ENCODE results near the gene PPP2R5C.

PPP2R5C gene

DNA sequence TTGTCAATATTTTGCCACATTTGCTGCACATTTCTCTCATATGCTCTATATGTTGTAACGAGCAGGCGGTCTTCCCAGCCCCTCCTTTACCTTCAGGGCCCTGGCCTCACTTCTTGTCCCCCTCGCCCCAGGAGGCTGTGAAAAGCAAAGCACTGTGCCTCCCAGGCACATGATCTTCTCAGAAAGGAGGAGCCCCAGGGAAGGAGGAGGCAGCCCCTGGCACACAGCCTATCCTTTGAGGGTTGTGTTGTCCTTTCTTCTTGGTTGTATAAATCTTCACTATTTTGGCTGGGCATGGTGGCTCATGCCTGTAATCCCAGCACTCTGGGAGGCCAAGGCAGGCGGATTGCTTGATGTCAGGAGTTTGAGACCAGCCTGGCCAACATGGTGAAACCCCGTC lies 77.0 kb downstream of the PPP2R5C start:
- ATAC-seq (ENCODE audit: insufficient read depth, low read depth) (peak; percentile 51; the same call in 2 of the 3 replicates), DNase-seq (peak; percentile 35)
- H3K27ac ChIP-seq (ENCODE audit: low read length): peak overlapping the region; percentile 47
- H3K9ac ChIP-seq (ENCODE audit: low read depth, low read length): no peak overlapping the region
- no peak overlapping the region for H3K4me3 ChIP-seq (ENCODE audit: low read depth in 1 of 2, low read length in 2 of 2)
- peaks cover 55% of the 10 kb centered on the region for H3K4me1 ChIP-seq (ENCODE audit: insufficient read depth, low read length)
- no peak for TF ChIP-seq EZH2 (IDR thresholded peaks at IDR 0.05; ENCODE audit: borderline replicate concordance, low read depth, low read length, severe bottlenecking)
- TF ChIP-seq, protein P1, sequence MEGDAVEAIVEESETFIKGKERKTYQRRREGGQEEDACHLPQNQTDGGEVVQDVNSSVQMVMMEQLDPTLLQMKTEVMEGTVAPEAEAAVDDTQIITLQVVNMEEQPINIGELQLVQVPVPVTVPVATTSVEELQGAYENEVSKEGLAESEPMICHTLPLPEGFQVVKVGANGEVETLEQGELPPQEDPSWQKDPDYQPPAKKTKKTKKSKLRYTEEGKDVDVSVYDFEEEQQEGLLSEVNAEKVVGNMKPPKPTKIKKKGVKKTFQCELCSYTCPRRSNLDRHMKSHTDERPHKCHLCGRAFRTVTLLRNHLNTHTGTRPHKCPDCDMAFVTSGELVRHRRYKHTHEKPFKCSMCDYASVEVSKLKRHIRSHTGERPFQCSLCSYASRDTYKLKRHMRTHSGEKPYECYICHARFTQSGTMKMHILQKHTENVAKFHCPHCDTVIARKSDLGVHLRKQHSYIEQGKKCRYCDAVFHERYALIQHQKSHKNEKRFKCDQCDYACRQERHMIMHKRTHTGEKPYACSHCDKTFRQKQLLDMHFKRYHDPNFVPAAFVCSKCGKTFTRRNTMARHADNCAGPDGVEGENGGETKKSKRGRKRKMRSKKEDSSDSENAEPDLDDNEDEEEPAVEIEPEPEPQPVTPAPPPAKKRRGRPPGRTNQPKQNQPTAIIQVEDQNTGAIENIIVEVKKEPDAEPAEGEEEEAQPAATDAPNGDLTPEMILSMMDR (IDR thresholded peaks at IDR 0.05; ENCODE audit: borderline replicate concordance, extremely low read depth, low read length, poor library complexity, severe bottlenecking): no peak
- peaks cover 98% of the 10 kb centered on the region for H3K79me2 ChIP-seq (ENCODE audit: insufficient read depth, low read length)
- H3K4me2 ChIP-seq (ENCODE audit: insufficient read depth, low read length): no peak overlapping the region
- peaks cover 77% of the 10 kb centered on the region for H4K20me1 ChIP-seq (ENCODE audit: insufficient read depth, low read length)
- no peaks in the 10 kb centered on the region for H3K27me3 ChIP-seq (ENCODE audit: insufficient read depth, low read length, poor library complexity)
- no peak overlapping the region for H2AFZ ChIP-seq (ENCODE audit: low read depth, low read length)
- peaks cover 21% of the 10 kb centered on the region; the same call in 1 of the 2 replicates for H3K36me3 ChIP-seq (ENCODE audit: insufficient read depth, low read length)
- no peaks in the 10 kb centered on the region for H3K9me3 ChIP-seq (ENCODE audit: insufficient read depth, low read length, severe bottlenecking)

DNA sequence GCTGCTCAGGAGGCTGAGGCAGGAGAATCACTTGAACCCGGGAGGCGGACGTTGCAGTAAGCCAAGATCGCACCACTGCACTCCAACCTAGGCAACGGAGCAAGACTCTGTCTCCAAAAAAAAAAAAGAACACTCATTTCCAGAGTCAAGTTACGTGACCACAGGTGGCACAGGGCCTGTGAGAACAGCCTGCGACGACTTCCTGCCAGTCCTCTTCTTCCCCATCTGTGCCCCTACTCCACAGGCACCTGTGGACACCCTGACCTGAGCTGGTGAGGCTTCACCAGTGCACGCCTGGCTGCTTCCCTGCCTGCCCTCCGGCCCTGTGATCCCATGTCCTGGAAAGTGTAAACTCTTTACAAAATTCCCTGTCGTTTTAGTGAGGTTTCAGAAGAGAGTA lies 77.7 kb downstream of the PPP2R5C start:
- H3K4me1 ChIP-seq (ENCODE audit: insufficient read depth, low read length): peaks cover 55% of the 10 kb centered on the region
- no peak overlapping the region for H3K4me2 ChIP-seq (ENCODE audit: insufficient read depth, low read length)
- no peaks in the 10 kb centered on the region for H3K9me3 ChIP-seq (ENCODE audit: insufficient read depth, low read length, severe bottlenecking)
- peaks cover 79% of the 10 kb centered on the region for H4K20me1 ChIP-seq (ENCODE audit: insufficient read depth, low read length)
- DNase-seq: peak; percentile 66
- no peak overlapping the region for H3K4me3 ChIP-seq (ENCODE audit: low read depth in 1 of 2, low read length in 2 of 2)
- peak; percentile 82 for ATAC-seq (ENCODE audit: insufficient read depth, low read depth)
- H3K36me3 ChIP-seq (ENCODE audit: insufficient read depth, low read length): peaks cover 24% of the 10 kb centered on the region
- no peak overlapping the region for H3K9ac ChIP-seq (ENCODE audit: low read depth, low read length)
- no peak overlapping the region for H2AFZ ChIP-seq (ENCODE audit: low read depth, low read length)
- peaks cover 98% of the 10 kb centered on the region for H3K79me2 ChIP-seq (ENCODE audit: insufficient read depth, low read length)
- peak overlapping the region; percentile 55 for H3K27ac ChIP-seq (ENCODE audit: low read length)
- no peaks in the 10 kb centered on the region for H3K27me3 ChIP-seq (ENCODE audit: insufficient read depth, low read length, poor library complexity)
- TF ChIP-seq, protein P1 (IDR thresholded peaks at IDR 0.05; ENCODE audit: borderline replicate concordance, extremely low read depth, low read length, poor library complexity, severe bottlenecking): no peak
- TF ChIP-seq EZH2 (IDR thresholded peaks at IDR 0.05; ENCODE audit: borderline replicate concordance, low read depth, low read length, severe bottlenecking): no peak

DNA sequence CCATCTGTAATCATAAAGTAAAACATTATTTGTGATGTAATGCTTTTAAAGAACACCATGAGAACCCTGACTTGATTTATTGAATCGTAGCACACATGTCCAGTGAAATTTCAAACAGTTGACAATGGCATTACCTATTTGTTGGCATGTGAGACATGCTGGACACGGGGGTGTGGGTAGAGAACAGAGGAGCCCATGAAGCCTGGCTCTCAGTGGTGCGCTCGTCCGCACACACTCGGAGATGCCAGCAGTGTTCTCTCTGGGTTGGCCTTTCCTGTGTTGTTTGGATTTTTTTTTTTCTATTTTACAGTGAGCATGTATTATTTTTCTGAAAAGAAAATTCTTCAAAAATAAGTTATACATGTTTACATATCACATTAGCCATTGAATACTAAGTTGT lies 78.2 kb downstream of the PPP2R5C start:
- DNase-seq: no peak
- no peak for ATAC-seq (ENCODE audit: insufficient read depth, low read depth)
- Histone ChIP-seq H3K27ac (ENCODE audit: low read length) (peak overlapping the region; percentile 55), H3K9ac (ENCODE audit: low read depth, low read length) (no peak overlapping the region), H3K4me3 (ENCODE audit: low read depth in 1 of 2, low read length in 2 of 2) (no peak overlapping the region), H2AFZ (ENCODE audit: low read depth, low read length) (no peak overlapping the region), H3K27me3 (ENCODE audit: insufficient read depth, low read length, poor library complexity) (no peaks in the 10 kb centered on the region), H3K9me3 (ENCODE audit: insufficient read depth, low read length, severe bottlenecking) (no peaks in the 10 kb centered on the region), H3K4me1 (ENCODE audit: insufficient read depth, low read length) (peaks cover 55% of the 10 kb centered on the region), H3K4me2 (ENCODE audit: insufficient read depth, low read length) (no peak overlapping the region), H3K36me3 (ENCODE audit: insufficient read depth, low read length) (peaks cover 26% of the 10 kb centered on the region), H4K20me1 (ENCODE audit: insufficient read depth, low read length) (peaks cover 79% of the 10 kb centered on the region), H3K79me2 (ENCODE audit: insufficient read depth, low read length) (peaks cover 98% of the 10 kb centered on the region)
- no peak for TF ChIP-seq EZH2 (IDR thresholded peaks at IDR 0.05; ENCODE audit: borderline replicate concordance, low read depth, low read length, severe bottlenecking)
- TF ChIP-seq, protein P1 (IDR thresholded peaks at IDR 0.05; ENCODE audit: borderline replicate concordance, extremely low read depth, low read length, poor library complexity, severe bottlenecking): no peak

Data from DND-41 (cell line).